GM19372 (cell line): Measurements from ENCODE around the gene CEP95.
A peak's percentile ranks its signal among the peaks of the same experiment; 100 is the strongest.
"Not testable (repeated sequence)": the region's sequence is repeated elsewhere in the genome, so short reads cannot be mapped to it uniquely, and the experiment has no call there.

Experiments
- ATAC-seq: cut with Tn5 transposase; IDR thresholded peaks from one replicate; pipeline ENCODE4 v1.9.1; 2021; ENCODE audit warnings: mild to moderate bottlenecking, low read depth, moderate library complexity; ENCODE audit not compliant: unreplicated experiment

CEP95 gene

DNA sequence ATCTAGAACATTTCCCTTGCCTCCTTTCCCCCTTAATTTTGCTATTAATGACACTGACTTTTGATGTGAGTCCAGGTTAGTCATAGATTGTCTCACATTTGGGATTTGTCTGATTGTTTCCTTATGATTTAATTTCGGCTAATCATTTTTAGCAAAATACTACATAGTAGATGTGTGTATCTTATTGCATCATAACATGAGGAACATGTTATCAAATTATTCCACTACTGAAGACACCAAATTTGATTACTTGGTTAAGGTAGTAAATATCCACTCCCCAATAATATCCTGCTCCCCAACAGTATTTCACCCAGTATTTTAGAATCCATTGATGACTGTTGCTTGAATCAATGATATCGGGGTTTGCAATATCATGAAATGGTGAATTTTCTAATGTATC is 12.7 kb upstream of the CEP95 start:
- no peak for ATAC-seq

DNA sequence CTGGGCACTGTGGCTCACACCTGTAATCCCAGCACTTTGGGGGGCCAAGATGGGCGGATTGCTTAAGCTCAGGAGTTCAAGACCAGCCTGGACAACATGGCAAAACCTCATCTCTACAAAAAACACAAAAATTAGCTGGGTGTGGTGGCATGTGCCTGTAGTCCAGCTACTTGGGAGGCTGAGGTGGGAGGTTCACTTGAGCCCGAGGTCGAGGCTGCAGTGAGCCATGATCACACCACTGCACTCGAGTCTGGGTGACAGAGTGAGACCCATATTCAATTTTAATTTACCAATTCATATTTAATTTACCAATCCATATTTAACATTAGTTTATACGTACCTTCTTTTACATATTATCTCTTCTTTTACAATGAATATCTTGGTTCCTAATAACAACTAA is 11.5 kb upstream of the CEP95 start:
- not testable (repeated sequence) for ATAC-seq

DNA sequence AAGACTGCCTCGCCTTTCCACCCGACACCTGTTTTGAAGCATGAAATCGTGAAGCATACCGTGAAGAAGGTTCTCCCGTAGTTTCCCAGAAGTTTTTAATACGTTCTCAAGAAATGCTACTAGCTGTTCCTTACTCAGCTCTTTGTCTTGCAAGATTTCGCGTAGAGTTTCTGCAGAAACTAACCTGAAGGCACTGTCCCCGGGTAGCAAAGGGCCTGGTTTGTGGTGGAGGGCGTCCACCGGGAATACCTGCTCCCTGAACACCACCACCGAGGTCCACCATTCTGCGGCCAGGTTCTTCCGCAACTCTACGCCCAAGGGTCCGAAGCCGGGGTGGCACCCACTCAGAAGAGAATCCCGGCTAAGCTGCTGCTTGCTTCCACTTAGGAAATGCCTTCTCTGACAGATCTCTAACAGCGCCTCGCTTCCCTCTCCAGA is 10.4 kb upstream of the CEP95 start:
- ATAC-seq = no peak

DNA sequence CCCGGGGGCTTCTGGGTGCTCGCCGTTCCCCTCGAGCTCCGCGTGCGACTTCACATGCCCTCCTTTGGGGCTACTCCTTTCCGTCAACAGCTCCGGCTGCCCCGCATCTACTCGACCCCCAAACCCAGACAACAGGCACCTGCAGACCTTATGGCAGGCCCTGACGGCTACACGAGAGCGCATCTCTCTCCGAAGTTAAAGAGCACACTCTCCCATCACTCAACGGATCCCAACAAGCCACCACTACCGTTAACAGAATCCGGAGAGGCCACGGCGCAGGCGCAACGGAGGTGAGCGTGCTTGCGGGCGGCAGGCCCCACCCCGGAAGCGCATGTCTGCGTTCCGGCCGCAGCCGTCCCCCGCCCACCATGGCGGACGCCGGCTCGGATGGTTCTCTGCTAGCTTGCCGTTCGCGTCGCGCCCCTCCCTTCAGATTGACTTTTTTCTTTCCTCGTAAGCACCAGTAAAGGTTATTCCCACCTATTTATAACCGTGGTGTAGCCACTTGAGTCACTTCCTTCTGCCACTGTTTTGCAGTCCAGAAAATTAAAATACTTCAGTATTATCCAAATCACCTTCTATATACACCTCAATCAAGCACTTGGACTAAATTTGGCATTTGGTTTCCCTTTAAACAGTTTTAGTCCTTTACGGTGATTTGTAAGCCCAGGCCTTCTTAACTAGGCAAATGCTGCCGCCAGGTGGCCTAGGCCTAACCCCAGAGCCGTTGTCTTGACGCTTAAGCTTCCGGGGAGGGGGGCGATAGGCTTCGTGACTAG is 9.8 kb upstream of the CEP95 start, which contains the start of gene POLG2:
Gene POLG2, minus strand, starts transcription at position 269 of the 779 bp plus-strand sequence. Its CDS starts 86 bp downstream, at position 183.
- peak; percentile 85 for ATAC-seq

DNA sequence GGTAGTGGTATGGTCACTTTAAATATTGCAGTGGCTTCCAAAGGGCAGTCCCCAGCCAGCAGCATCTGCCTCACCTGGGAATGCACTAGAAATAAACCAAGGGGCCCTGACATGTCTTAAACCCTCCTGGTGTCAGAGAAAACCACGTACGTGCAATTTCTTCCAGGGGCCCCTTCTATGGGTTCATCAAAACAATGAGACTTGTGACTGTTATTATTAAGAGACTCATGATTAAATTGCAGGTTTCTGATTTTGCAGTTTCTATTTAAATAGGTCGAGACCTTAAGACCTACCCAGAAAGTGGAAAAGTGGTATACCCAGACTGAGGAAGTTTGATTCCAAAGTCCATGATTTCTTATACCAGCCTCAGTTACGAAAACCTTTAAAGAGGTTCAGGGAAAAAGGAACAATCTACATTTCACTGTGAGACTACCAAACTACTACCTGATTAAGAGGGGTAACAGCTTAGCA is 9.2 kb upstream of the CEP95 start:
- peak; percentile 13 for ATAC-seq

DNA sequence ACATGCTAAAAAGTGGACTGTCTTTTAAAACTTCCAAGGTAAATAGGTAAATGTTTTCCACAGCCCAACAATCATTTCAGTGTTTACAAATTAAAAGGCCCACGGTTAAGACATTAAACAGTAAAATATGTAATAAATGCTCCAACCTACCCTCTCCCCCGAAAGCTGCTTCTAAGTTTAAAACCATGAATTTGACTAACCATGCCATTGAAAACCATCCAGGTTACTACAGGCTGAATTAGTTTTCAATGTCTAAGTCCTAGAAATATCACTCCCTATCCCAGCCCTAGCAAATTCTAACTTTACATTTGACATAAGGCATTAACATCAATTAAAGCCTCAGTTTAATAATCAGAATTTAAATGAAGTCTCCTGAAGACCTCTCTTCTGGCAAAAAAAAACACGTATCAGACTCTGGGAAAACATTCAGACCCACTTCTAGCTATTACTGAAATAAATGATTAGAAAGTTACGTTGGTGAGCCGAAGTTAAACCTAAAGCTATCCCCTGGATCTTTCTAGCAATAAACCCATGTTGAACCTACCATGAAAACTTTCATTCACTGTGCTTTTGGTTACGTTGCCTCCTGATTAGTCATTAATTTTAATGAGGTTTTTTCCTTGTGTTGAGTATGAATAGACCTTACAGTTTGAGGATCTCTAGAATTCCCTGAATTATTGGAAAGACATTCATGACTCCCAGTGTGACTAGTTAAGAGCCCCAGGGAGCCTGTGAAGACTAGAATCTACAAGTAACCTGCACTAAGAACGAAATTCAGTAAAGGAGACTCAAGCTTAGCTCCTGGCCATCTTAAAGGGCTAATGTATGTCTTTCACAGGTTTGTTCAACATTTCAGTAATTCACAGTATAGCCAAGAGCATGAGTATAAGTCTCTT is 8.2 kb upstream of the CEP95 start:
- ATAC-seq = no peak

DNA sequence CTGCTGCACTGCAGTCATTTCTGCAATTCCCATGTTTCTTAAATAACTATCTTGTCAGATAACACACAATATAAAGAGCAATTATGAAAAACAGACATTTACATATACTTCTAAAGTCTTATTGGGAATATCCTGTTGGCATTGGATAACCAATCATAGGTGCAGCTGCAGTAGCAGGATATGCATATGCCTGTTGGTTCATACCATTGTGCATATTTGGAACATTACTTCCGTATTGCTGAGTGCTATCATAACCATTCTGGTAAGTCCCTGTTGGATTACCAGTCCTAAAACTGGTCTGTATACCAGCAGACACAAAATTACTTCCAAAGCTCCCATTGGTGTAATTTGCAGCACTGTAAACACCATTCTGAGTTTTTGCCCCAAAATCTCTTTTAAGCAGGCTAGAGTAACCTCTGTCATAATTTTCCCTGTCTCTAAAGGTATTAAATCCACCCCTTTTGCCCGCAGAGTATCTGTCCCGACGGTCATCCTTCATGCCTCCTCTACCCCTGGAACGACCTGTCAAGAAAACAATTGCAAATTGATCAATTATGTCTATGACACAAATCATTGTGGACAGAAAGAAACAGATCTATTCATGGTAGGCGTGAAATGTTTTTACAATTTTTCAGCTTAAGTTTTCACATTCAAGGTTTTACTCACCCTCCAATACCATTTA is 6.8 kb upstream of the CEP95 start:
- no peak for ATAC-seq

DNA sequence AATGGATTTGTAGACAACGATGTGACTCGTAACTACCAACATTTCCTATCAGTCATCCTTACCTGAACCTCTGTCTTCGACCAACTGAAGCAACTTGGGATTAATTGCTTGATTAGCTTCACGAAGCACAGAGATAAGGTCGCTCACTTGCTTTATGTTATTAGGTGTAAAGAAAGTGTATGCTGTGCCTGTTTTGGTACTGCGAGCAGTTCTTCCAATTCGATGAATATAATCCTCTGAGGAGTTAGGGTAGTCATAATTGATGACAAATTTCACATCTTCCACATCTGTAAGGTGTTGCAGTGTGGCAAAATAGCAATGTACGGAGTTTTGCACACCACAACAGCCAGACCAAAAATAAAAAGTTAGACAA is 6.3 kb upstream of the CEP95 start:
- no peak for ATAC-seq

DNA sequence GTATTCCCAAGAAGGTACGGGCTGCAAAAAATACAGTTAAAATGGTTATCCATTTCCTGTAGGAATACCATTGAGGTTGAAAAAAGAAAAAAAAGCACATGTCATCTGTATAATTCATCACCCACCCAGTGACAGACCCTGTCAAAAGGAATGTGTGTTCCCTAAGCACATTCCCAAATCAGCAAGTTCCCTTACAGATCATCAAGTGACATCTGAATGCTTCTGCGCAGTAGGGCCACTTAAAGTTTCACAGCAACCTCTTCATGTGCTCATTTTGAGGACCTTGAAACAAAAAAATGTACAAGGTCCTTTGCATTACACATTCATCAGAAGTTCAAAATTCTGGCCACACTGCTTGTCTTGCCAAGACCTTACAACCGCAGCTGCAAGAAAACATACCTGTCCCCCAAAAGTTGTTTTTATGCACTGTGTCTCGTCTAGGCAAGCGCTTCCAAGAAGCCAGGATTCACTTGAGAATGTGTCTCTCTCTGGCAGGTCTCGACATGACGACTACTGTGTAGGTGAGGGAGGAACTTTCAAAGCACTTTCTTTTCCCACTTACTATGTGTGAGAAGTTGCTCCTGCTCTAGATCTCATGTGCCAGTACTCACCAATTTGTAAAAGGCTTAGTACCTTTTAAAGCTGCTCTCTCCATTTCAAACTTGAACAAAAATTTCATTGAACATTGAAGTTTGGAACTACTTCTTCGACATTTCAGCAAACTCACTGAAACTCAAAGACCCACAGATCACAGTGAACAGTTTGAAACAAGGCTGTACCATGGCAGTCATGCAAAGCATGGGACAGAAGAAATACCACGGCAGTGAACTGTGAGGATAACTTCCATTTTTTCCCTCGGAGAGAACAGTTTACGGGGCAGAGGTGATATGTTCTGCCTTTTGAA is 5.7 kb upstream of the CEP95 start:
- no peak for ATAC-seq

DNA sequence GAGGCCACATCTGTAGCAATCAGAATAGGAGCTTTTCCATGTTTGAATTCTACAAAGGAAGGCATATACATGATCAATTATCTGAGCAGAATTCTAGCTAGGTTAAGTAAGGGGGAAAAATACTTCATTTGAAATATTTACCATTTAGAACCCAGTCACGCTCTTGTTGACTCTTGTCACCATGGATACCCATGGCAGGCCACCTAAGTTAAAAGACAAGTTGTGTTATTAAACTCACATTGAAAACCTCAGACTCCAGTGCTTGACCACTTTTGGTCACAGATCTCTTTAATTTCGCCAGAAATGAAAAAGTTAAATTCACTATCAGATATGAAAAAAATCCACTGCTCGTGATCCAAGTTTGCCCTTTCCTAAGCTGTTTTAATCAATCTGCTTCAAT is 4.8 kb upstream of the CEP95 start:
- ATAC-seq = no peak

DNA sequence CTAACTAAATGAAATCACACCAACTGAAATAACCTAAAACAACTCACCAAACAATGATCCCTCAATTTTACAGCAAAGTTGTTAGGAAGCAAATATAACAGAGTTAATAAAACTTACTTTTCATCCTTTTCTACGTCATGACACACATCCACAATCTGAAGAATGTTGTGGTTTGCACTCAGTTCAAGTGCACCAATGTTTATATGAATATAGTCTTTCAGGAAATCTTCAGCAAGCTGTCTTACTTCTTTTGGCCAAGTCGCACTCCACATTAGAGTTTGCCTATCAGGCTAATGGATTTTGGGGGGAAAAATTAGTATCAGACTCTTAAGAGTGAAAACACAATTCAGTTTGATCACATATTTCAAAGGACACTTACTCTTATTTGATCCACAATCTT is 4.0 kb upstream of the CEP95 start:
- no peak for ATAC-seq

DNA sequence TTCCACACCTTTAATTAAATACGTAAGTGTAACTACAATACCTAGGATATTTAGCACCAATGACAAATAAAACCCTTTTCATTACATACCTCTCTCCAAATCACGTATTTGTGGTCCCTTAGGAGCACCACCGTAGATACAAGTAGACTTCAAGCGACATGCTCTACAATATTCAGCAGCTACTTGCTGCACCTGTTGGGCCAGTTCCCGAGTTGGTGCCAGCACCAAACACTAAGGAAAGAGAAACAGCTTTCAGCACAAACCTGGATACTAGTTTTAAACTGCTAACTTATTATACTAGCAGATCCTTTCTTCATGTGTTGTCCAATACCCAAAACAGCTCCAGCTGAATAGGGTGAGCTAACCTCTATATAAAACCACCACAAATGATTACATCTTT is 3.4 kb upstream of the CEP95 start:
- ATAC-seq = no peak

DNA sequence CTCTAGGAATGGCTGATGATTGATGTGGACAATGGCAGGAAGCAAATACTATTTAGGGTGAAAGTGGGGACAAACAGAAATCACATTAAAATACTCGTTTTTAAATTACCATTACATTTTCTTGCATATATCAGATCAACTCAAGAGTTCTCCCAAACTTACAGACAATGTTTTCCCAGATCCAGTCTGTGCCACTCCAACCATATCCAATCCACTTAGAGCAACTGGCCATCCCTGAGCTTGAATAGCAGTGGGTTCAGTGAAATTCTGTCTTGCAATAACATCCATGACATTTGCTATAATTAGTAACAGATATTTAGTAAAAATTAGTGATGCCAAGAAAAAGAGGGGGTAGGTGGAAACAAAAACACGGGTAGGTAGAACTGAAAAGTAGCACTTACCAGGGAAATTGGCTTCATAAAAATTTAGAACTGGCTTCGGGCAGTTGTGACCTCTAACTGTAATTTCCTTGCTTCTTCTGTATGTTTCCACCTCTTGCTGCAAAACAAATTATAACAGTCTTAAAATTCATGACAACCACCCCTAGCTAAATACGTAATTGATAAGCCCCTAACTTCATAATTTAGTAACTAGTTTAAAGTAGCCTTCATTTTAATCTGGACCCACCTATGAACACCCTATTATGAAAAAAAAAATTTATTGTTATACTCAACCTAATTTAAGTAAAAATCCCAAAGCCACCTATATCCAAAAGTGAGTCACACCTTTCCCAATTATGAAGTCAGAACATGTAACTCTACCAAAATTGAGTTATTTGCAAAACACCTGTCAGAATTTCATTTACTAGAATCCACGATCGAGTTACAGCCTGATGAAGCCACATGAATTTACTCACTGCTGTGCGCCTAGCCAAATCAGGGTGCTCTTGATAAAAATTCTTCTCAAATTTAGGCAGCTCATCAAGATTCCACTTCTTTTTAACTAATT is 2.7 kb upstream of the CEP95 start:
- ATAC-seq = no peak

DNA sequence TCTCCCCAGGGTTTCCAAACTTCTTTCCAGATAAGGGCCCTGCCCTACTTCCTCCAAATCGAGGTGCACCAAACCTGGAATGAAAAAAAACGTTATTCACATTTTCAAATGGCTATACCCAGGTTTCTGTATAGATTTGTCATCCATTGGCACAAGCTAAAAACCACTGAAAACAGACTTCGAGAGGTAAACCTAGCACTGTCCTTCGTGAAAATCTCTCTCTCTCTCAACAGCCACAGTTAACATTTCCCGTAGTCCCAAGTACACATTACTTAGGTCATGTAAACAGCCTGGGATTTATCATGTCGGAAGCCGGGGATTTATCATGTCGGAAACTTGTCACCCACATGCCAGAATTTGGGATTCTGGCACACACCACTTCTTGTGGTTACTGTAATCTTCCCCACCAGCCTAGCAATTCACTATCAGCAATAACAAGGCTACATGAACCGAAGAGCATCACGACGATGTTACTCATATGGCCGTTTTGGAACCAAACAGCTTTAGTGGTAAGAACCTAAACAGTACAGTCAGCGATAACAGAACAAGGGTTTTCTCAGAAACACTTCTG is 1.9 kb upstream of the CEP95 start:
- ATAC-seq = no peak

DNA sequence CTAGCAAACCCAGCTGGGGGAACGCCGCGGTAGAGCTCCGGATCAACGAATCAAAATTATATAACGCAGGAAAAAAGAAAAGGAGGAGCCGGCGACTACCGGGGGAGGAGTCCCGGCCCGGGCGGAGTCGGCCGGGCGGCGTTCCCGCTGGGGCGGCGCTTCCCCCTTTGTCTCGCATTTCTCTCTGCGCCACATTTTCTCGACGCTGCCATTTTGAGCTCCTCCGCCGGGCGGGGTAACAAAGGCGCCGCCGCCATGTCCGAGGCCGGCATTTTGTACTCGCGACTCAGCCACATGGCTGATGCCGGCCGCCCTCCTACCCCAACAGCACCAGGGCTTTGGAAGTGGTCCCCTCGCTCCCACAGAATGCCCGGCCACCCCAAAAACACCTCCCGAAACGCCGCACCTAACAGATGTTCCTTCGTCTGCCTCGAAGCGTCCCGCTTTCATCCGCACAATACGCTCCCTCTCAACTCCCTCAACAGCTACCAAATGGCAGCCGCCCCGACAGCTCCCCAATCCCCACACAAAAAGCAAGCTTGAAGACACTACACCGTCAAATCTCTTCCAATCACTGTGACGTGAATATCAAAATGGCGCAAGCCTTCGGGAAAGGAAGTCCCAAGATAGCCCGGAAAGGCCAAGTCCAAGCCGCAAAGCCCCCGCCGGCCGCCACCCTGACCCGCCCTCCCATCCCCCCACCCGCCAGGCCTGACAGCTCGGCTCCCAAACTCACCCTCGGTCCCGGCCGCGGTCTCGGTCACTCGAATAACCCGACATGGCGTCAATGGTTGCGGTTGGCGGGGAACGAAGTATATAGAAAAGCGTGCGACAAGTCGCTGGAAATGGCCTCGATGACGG is 1.2 kb upstream of the CEP95 start:
- ATAC-seq = no peak

DNA sequence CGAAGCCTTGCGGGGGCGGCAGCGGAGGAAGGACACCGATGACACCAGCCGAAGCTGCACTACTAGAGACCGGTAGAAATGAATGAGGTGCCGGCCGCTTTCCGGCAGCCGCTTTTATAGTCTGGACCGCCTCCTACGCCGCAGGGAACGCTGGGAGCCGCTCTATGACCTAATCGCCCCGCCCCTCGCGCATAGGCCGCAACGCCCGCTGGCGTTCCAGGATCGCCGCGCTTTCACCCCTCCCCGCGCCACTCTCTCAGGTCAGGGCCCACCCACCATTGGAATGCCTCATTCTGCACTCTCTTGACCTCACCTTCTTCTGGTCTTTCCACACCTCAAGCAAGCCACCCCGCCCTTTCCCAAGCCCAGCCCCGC is 589 bp upstream of the CEP95 start, which contains the start of gene DDX5:
Gene DDX5, minus strand, starts transcription at position 89 of the 375 bp plus-strand sequence. CDS start 170 bp downstream, outside the sequence.
- peak; percentile 54 for ATAC-seq

DNA sequence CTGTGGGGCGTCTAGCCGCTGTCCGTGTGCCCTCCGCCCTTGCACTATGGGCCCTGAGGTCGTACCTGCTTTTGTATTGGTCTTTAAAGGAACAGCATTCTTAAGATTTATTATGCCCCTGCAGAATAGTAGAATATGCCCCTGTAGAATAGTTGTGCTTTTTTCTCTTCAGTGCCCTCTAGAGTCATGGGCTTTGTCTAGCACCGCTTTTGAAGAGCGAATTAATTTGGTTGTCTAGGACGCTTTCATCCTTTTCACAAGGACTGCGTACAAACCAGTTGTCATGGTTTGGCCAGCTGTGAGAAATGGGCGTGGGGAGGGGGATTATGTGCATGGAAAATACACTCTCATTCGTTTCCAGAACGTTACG is 621 bp downstream of the CEP95 start:
- ATAC-seq = no peak

DNA sequence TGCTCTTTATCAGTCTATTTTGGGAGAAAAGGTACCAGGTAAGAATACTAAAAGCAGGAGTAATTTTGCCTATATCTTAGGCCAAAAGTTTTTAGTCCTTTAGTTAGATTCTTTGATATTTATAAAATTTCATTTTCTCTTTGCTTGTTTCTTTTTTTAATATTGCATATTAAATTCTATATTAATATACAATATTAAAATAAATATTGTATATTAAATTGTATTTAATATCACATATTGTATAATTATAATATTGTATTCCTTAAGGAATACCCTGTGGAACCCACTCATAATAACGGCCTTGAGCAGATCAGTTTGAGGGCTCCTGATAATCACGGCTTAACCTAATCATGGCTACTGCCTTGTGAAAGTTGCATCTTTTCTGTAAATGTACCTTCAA is 1.9 kb downstream of the CEP95 start:
- no peak for ATAC-seq
